Medulla oblongata (tissue), 1 donor: ENCODE data around the gene TMEM147.

Experiments
- DNase-seq: peaks from one replicate; pipeline ENCODE4 v3.0.0-alpha.2; 2015; ENCODE audit errors: extremely low spot score

Gene TMEM147

DNA sequence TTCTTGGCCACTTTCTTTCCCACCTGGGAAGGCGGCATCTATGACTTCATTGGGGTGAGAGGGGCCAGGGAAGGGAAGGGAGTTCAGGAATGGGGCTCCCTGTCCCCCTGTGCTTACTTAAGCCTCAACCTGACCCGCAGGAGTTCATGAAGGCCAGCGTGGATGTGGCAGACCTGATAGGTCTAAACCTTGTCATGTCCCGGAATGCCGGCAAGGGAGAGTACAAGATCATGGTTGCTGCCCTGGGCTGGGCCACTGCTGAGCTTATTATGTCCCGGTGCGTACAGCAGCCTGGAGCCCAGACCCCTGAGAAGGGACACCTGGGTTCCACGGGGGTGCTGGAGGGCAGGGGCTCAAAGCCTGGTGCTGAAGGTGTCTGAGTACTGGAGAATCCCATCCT lies 1.1 kb downstream of the TMEM147 start:
- no peak for DNase-seq

DNA sequence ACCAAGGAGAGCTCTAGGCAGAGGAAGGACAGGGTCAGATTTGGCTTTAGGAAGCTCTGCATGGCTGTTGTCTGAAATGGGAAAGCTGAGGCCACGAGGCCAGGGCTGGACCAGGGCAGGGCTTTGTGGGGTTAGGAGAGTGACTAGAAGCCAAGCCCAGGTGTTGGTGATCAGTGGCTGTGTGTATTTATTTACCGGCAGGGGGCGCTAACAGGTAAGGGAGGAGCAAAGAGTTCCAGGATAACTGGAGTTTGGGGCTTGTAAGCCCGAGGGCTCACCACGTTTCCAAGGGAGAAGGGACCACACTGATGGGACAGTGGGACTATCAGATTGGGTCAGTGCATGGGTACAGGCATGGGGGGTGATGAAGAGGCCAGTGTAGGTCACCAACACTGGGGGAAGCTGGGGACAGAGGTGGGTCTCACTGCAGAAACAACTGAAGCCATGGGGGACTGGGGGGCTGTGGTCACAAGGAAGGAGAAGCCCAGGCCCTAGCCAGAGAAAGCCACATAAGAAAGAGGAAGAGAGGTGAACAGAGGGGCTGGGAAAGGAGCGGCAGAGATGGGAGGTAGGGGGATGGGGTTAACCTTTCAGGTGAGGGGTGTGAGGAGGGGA lies 3.9 kb downstream of the TMEM147 start:
- peak; percentile 76 for DNase-seq

DNA sequence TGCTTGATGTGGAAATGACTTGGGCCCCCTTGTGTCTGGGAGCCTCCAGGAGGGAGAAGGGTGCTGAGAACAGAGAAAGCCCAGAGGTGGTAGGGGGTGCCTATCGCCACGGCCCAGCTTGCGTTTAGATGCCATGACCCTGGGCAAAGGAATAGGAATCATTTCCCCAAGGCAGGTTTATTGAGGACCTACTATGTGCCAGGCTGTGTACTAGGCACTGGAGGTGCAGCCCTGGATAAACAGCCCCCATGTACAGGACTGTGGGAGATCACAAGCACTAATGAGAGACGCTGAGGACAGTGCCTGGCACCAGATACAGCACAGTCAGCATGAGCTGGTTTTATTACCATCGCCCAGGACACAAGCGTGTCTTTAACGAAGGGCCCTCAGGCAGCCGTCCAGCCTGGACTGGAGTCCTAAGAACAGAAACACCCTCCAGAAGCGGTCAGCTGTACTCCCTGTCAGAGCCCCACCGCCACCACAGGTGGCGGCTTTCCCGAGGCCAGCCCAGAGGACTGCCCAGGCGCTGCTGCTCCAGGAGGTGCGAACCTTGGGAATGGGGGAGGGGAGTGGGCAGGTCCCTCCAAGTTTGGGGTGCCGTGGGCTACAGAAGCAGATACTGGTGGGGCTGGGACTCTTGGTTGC lies 4.6 kb downstream of the TMEM147 start:
- no peak for DNase-seq

DNA sequence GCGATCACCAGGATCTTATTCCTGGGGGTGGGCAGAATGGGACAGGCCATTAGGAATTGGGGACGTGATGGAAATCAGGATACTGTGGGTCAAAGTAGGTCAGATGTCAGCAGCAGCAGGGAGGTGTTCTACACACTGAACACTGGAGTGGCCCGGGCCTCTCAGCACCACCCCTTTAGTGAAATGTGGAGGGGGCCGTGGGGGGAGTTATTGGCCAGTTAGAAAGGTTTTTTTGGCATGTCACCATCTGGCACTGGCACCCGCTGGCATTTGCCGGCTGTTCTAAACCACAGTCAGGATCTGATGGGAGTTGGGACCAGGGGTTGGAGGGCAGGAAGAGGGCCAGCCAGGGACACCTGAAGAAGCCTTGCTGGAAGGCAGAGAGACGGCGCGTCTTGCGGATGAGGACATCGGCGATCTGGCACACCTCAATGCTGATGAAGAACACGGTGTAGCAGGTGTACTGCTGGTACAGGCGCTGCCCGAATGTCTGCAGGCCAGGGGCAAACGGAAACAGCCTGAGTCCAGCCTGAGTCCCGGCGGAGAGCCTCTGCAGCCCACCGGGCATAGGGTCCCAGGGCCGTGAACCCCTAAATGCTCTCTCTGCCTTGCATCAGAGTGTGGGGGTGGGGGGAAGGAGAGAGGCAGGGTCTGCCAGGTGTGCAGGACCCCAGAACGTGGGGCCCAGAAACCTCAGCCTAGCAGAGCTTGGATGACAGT lies 5.8 kb downstream of the TMEM147 start:
- no peak for DNase-seq

DNA sequence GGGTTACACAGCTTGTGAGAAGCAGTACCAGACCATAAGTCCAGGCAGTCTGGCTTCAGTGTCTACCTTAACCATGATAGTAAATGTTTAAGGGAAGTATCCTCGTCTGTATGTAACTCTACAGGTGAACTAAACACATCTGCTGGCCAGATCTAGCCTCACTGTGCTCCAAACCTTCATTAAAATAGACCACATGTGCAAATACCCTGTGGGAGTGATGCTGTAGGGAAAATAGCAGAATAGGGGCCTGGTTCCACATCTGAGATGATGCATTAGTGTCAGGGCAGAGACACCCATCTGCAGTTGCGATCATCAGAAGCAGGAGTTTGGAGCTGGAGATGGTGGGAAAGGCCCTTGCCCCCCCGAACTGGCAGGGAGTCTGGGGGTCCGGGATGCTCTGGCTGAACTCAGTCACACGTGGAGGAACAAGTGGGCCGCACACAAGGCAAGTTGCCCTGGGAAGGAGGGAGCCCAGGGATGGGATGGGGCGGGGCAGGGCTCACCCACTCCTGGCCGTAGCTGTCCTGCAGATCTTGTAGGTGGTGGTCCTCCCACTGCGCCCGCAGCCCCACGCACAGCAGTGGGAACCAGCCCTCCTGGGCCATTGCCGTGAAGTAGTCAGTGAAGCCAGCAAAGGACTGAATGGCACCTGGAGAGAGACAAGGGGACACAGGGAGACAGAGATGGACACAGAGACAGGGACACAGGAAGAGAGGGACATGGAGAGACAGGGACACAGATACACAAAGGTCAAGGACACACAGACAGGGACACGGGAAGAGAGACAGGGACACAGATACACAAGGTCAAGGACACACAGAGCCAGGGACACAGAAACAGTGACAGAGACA lies 7.3 kb downstream of the TMEM147 start:
- no peak for DNase-seq

DNA sequence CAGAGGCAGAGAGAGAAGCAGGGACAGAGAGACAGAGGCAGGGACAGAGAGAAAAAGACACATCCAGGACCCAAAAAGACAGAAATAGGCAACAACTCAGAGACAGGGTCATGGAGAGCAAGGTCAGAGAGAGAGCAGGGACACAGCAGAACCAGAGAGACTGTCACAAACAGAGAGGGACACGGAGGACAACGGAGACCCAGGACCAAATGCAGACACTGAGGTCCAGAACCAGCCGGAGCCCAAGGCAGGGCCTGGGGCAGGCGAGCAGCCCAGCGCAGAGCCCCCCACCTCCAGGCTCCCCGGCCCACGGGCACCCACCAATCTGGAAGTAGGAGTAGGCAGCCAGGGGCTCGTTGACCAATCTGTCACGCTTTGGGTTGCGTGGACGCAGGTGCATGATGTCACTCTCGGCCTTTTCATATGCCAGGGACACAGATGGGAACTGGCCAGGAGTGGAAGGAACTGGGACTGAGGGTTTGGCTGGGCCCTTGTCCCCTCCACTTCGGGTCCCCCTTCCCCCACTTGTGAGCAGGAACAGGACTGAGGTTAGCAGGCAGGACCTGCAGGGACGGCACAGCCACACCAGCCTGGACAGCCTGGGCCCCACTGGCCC lies 8.1 kb downstream of the TMEM147 start:
- no peak for DNase-seq

DNA sequence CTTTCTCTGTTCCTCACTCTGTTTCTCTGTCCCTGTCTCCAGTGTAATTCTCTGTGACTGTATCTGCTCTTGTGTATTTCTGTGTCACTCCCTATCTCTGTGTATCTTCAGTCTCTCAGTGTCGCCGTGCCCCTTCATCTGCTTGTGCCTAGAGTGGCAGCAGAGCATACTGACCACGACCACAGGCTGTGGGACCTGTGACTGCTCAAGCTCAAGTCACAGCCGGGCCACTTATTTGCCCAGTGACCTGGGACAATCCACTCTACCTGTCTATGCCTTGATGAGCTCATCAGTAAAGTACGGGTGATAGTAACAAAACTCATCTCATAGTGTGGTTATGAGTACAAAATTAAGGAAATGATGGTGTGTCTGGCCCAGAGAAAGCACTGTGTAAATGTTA lies 8.7 kb downstream of the TMEM147 start:
- DNase-seq: no peak

DNA sequence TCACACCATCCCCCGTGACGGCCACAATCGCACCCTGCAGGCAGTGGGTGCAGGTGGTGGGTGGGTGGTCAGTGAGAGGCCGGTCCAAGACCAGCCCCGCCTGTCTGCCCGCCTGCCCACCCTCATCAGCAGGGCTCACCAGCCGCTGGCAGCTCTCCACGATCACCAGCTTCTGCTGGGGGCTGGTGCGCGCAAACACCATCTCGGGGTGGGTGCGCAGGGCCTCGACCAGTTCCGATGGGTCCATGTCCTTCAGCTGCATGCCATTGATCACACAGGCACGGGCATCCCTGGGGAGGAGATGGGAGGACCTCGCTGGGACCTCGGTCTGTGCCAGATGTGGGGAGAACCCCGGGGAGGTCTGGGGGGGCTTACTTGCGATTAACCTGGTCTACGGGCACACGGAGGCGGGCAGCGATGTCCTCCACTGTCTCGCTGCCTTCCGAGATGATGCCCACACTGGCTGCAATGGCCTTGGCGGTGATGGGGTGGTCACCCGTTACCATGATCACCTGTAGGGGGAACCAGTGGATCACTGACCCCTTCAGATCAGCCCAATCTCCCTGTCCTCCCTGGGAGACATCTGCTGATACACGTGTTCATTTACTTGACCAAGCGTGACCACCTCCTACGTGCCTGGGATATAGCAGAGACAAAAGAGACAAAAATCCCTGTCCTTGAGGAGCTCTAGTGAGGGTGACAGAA lies 10.0 kb downstream of the TMEM147 start:
- DNase-seq: no peak

- no peak for DNase-seq
These were observed 10.7 kb downstream of the TMEM147 start for GRCh38 chr19:35556025-35556590.

- DNase-seq: no peak
These were observed 11.6 kb downstream of the TMEM147 start for GRCh38 chr19:35556846-35557538.

GRCh38 chr19:35557539-35558399 lies 12.3 kb downstream of the TMEM147 start:
- DNase-seq: no peak

GRCh38 chr19:35558400-35559280 lies 13.2 kb downstream of the TMEM147 start:
- DNase-seq: no peak

GRCh38 chr19:35559281-35559659 lies 13.8 kb downstream of the TMEM147 start:
- no peak for DNase-seq

- DNase-seq: no peak
These were observed 14.4 kb downstream of the TMEM147 start for GRCh38 chr19:35559781-35560180.

- DNase-seq: no peak
These were observed 14.8 kb downstream of the TMEM147 start for GRCh38 chr19:35560271-35560670.

DNA sequence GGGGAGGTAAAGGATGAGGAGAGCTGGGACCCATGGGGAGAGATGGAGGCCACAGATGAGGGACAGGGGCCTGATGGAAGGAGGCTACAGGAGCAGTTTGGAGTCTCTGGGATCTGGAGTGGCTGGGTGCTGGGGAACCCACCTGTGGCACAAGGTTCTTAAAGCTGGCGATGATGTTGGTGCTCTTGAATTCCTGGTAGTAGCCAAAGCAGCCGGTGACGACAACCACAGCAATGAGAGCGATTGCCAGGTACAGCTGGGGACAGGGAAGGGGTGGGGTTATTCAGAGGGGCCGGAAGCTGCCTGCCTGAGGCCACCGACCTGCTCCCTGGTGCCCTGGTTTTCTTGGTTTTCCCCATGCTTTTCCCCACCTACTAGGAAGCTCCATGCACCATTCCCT lies 15.3 kb downstream of the TMEM147 start:
- DNase-seq: no peak

DNA sequence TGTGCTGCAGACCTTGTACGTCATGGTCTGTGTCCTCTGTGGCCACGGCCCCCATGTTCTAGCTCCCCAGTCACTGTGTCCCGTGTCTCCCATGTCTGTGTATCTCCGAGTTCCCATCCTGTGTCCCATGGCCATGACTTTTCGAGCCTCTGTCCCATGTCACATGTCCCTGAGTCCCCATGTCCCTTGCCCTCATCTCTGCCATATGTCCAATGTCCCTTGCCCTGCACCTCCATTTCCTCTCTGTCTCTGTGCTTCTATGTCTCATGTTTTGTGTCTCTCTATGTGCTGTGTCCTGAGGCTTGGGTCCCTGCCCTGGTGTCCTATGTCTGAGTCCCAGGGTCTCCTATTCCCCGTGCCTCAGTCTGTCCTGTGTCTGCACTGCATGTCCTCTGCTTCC lies 16.0 kb downstream of the TMEM147 start:
- DNase-seq: no peak

- no peak for DNase-seq
These were observed 16.9 kb downstream of the TMEM147 start for GRCh38 chr19:35562336-35562735.
